ENCODE measurements around the gene P3H2.

- TF ChIP-seq PATZ1 (CRISPR knock-in tag; IDR thresholded peaks at IDR 0.05; ENCODE audit: borderline replicate concordance) (no peak), ARNTL (CRISPR knock-in tag; IDR thresholded peaks at IDR 0.05; ENCODE audit: borderline replicate concordance, low read depth) (no peak), TCF4 (CRISPR knock-in tag; IDR thresholded peaks at IDR 0.05; ENCODE audit: borderline replicate concordance) (no peak), ZFP30 (CRISPR knock-in tag; IDR thresholded peaks at IDR 0.05) (no peak)
Observed at GRCh38 chr3:190060192-190060775, 60.4 kb downstream of the P3H2 start.
